Stimulated activated naive CD8-positive, alpha-beta T cell treated with anti-CD3 and anti-CD28 coated beads, Interleukin-15, Interleukin-2, amounts not matched to agents 100 ng/mL and 50 ng/mL, for 24 hours (primary cell): Measurements from ENCODE around the gene SLC12A9.
A peak's percentile ranks its signal among the peaks of the same experiment; 100 is the strongest.
"Not testable (repeated sequence)": the region's sequence is repeated elsewhere in the genome, so short reads cannot be mapped to it uniquely, and the experiment has no call there.

Source experiments
- H3K27ac Mint-ChIP-seq: one replicate; pipeline ENCODE4 v1.8.0; 2021; ENCODE audit warnings: mild to moderate bottlenecking, mixed read lengths
- H3K27me3 Mint-ChIP-seq: one replicate; pipeline ENCODE4 v1.8.0; 2021; ENCODE audit warnings: mixed read lengths
- H3K36me3 Mint-ChIP-seq: one replicate; pipeline ENCODE4 v1.8.0; 2021; ENCODE audit warnings: low read depth, mixed read lengths
- H3K4me1 Mint-ChIP-seq: one replicate; pipeline ENCODE4 v1.8.0; 2021; ENCODE audit warnings: low read depth, mixed read lengths
- H3K4me3 Mint-ChIP-seq: one replicate; pipeline ENCODE4 v1.8.0; 2021; ENCODE audit warnings: mild to moderate bottlenecking, mixed read lengths
- H3K9me3 Mint-ChIP-seq: one replicate; pipeline ENCODE4 v1.8.0; 2021; ENCODE audit warnings: mixed read lengths

Gene SLC12A9

DNA sequence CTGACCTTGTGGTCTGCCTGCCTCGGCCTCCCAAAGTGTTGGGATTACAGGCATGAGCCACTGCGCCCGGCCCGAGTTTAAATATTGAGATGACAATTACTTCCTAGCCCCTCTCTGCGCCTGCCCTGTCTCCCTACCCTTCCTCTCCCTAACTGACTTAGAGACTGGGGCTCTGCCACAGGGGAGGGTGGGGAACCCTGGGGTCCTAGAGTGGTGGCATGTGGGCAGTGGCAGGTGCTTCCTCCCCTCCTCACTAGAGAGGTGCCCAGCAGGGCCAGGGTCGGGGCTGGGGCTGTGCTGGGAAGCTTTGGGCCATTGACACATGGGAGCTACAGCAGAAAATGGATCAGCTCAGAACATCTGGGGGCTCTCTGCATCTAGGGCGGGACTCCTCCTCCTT, 50.1 kb downstream of the SLC12A9 start:
- peaks cover 17% of the 10 kb centered on the region for H3K27me3 Mint-ChIP-seq
- H3K4me3 Mint-ChIP-seq = no peak overlapping the region
- H3K9me3 Mint-ChIP-seq = no peaks in the 10 kb centered on the region
- no peaks in the 10 kb centered on the region for H3K4me1 Mint-ChIP-seq
- no peaks in the 10 kb centered on the region for H3K36me3 Mint-ChIP-seq
- H3K27ac Mint-ChIP-seq = no peak overlapping the region

DNA sequence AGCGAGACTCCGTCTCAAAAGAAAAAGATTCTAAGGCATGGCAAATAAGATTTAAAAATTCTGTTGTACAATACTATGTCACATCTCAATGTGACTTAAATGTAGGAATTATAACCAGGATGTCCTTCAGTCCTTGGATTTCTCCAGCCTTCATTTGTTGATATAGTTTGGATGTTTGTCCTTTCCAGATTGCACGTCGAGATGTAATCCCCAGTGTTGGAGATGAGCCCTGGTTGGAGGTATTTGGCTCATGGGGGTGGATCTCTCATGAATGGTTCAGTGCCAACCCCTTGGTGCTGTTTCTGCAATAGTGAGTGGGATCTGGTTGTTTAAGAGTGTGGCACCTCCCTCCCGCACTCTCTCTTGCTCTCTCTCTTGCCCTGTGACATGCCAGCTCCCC, 56.0 kb downstream of the SLC12A9 start:
- H3K4me3 Mint-ChIP-seq = no peak overlapping the region
- H3K9me3 Mint-ChIP-seq = no peaks in the 10 kb centered on the region
- H3K36me3 Mint-ChIP-seq = no peaks in the 10 kb centered on the region
- no peaks in the 10 kb centered on the region for H3K4me1 Mint-ChIP-seq
- peaks cover 4% of the 10 kb centered on the region for H3K27me3 Mint-ChIP-seq
- H3K27ac Mint-ChIP-seq = no peak overlapping the region

DNA sequence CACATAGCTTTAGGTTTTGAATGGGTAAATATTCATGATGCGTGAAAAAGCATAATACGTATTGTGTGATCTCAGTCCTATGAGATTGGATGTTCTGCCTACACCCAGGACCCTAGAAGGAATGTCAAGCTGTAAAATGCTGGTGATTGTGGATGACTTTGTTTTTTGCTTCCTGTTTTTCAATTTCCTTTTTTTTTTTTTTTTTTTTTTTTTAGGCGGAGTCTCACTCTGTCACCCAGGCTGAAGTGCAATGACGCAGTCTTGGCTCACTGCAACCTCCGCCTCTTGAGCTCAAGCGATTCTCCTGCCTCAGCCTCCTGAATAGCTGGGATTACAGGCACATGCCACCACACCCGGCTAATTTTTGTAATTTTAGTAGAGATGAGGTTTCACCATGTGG, 57.9 kb downstream of the SLC12A9 start:
- H3K4me3 Mint-ChIP-seq, H3K27ac Mint-ChIP-seq, H3K4me1 Mint-ChIP-seq, H3K36me3 Mint-ChIP-seq, H3K27me3 Mint-ChIP-seq, H3K9me3 Mint-ChIP-seq: not testable (repeated sequence)

DNA sequence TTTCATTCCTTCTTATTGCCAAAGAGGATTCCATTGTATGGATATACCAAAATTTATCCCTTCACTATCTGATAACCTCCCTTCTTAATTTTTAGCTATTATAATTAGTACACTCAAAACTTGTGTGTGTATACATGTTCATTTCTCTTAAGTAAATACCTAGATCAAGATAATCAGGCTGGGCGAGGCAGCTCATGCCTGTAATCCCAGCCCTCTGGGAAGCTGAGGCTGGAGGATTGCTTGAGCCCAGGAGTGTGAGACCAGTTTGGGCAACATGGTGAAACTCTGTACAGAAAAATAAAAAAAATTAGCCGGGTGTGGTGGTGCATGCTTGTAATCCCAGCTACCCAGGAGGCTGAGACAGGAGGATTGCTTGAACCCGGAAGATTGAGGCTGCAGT, 59.0 kb downstream of the SLC12A9 start:
- no peak overlapping the region for H3K4me3 Mint-ChIP-seq
- peaks cover 3% of the 10 kb centered on the region for H3K4me1 Mint-ChIP-seq

DNA sequence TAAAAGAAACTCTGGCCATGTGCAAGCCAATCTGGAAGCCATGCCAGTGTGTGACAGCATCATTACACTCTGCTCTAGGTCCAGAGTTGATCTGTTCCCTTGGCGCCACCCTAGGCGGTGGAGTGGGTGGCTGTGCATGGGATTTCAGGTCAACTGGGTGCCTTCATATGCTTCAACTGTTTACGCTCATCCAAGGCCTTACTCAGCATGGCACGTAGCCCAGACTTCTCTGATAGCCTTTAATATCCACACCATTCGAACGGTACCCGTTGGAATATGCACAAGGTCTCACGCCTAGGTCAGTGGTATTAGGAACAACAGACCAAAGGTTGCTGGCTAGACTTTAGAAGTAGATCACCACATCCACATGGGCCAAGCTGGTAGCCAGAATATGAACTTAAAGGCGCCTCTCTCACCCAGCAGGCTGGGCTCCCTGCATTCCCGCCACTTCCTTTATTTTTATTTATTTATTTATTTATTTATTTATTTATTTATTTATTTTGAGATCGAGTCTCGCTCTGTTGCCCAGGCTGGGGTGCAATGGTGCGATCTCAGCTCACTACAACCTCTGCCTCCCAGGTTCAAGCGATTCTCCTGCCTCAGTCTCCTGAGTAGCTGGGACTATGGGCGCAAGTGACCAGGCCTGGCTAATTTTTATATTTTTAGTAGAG, 61.8 kb downstream of the SLC12A9 start:
- Mint-ChIP-seq H3K27ac (no peak overlapping the region), H3K4me1 (peaks cover 3% of the 10 kb centered on the region), H3K36me3 (no peaks in the 10 kb centered on the region), H3K9me3 (no peaks in the 10 kb centered on the region), H3K27me3 (peaks cover 10% of the 10 kb centered on the region), H3K4me3 (no peak overlapping the region)

More for the DNA sequence above, 59.0 kb downstream of the SLC12A9 start:
- no peak overlapping the region for H3K27ac Mint-ChIP-seq
- no peaks in the 10 kb centered on the region for H3K9me3 Mint-ChIP-seq
- H3K27me3 Mint-ChIP-seq = peaks cover 7% of the 10 kb centered on the region
- H3K36me3 Mint-ChIP-seq = no peaks in the 10 kb centered on the region

DNA sequence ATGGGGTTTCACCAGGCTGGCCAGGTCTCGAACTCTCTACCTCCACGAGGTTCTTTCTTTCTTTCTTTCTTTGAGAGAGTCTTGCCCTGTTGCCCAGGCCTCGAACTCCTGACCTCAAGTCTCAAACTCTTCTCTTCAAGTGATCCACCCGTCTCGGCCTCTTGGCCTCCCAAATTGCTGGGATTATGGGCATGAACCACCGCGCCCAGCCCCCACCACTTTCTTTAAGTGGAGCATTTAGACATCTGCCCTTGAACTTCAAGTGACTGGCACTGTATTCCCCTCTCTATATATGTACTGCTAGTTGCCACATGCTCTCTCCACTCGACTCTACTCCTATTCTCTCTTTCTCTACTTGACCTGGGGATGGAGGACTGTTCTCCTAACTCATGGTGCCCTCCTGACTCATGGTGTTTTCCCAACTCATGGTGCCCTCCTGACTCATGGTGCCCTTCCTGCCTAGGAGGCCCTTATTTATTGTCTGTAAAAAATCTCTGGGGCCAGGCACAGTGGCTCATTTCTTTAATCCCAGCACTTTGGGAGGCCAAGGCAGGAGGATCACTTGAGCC, 62.5 kb downstream of the SLC12A9 start:
- Mint-ChIP-seq H3K4me3 (no peak overlapping the region), H3K4me1 (peaks cover 3% of the 10 kb centered on the region), H3K9me3 (no peaks in the 10 kb centered on the region), H3K36me3 (no peaks in the 10 kb centered on the region), H3K27ac (peak overlapping the region; percentile 1), H3K27me3 (peaks cover 15% of the 10 kb centered on the region)
